CD8-positive, alpha-beta memory T cell (primary cell): Measurements from ENCODE around the gene GOLGA8J. TPM values are rescaled to one million over a fixed set of nuclear protein-coding genes. Genes with fewer than 3 reads are reported as not detected.
"Not testable (repeated sequence)": the region's sequence is repeated elsewhere in the genome, so short reads cannot be mapped to it uniquely, and the experiment has no call there.

ENCODE experiments used
- CTCF ChIA-PET: fragments of 350-600 bp; sonication (Branson Sonifier 250); formaldehyde crosslinking; loops from one replicate; lab custom pipeline; 2021; ENCODE audit warnings: antibody characterized with exemption; lab: Charles Lee
- POLR2A ChIA-PET: fragments of 350-600 bp; sonication (Branson Sonifier 250); formaldehyde crosslinking; loops from one replicate; lab custom pipeline; 2021; ENCODE audit warnings: antibody characterized with exemption; lab: Charles Lee
- DNase-seq, 5 donors: peaks; one replicate each; pipeline versions ENCODE4 v3.0.0 to v3.0.0-alpha.2; 2020 to 2022; ENCODE audit warnings: mixed read lengths in 1 of 5
- H3K27ac ChIP-seq: one replicate; pipeline ENCODE4 v1.7.0; 2013; ENCODE audit warnings: low read depth, mild to moderate bottlenecking, low read length, moderate library complexity
- H3K27me3 ChIP-seq: 2 replicates; pipeline ENCODE4 v1.7.0; 2013; ENCODE audit warnings: low read length, mild to moderate bottlenecking; ENCODE audit not compliant: insufficient read depth, poor library complexity, severe bottlenecking
- H3K36me3 ChIP-seq: 2 replicates; pipeline ENCODE4 v1.7.0; 2013; ENCODE audit warnings: mild to moderate bottlenecking, low read length, moderate library complexity; ENCODE audit not compliant: insufficient read depth
- H3K4me1 ChIP-seq: 2 replicates; pipeline ENCODE4 v1.7.0; 2013; ENCODE audit warnings: mild to moderate bottlenecking, low read length, moderate library complexity; ENCODE audit not compliant: insufficient read depth
- H3K4me3 ChIP-seq: 2 replicates; pipeline ENCODE4 v1.7.0; 2013; ENCODE audit warnings: mild to moderate bottlenecking, low read length
- H3K9me3 ChIP-seq: 2 replicates; pipeline ENCODE4 v1.7.0; 2013; ENCODE audit warnings: mild to moderate bottlenecking, low read length
- H3K27ac Mint-ChIP-seq, 8 donors: one replicate each; pipeline ENCODE4 v1.8.0; 2020 to 2021; ENCODE audit warnings: mixed read lengths in 8 of 8, mild to moderate bottlenecking in 6 of 8, inconsistent platforms in 3 of 8, moderate library complexity in 3 of 8
- H3K27me3 Mint-ChIP-seq, 2 donors: one replicate each; pipeline ENCODE4 v1.8.0; 2020 to 2021; ENCODE audit warnings: mixed read lengths in 2 of 2, mild to moderate bottlenecking in 1 of 2, moderate library complexity in 1 of 2
- H3K36me3 Mint-ChIP-seq, 3 donors: one replicate each; pipeline ENCODE4 v1.8.0; 2020 to 2021; ENCODE audit warnings: mixed read lengths in 3 of 3, inconsistent platforms in 1 of 3, mild to moderate bottlenecking in 1 of 3
- H3K4me1 Mint-ChIP-seq, 3 donors: one replicate each; pipeline ENCODE4 v1.8.0; 2020 to 2021; ENCODE audit warnings: mixed read lengths in 3 of 3, inconsistent platforms in 1 of 3, mild to moderate bottlenecking in 1 of 3
- H3K4me3 Mint-ChIP-seq, 7 donors: one replicate each; pipeline ENCODE4 v1.8.0; 2020 to 2021; ENCODE audit warnings: mixed read lengths in 7 of 7, mild to moderate bottlenecking in 6 of 7, moderate library complexity in 4 of 7, inconsistent platforms in 2 of 7
- H3K9me3 Mint-ChIP-seq, 5 donors: one replicate each; pipeline ENCODE4 v1.8.0; 2020 to 2022; ENCODE audit warnings: mixed read lengths in 5 of 5, mild to moderate bottlenecking in 3 of 5, moderate library complexity in 2 of 5, inconsistent platforms in 1 of 5
- polyA plus RNA-seq: library from polyadenylated mRNA; unstranded; fragments of 300-500 nt; fragmentation: Illumina TruSeq; gene quantifications from one replicate; pipeline ENCODE4 v1.2.3, GENCODE V29; 2021
- total RNA-seq, 2 experiments: library from RNA; stranded (reverse); gene quantifications; one replicate each; pipeline ENCODE4 v1.2.3, GENCODE V29; 2021

GOLGA8J gene
- total and polyA plus RNA-seq, 3 experiments from 2014 or later, result 0.11 TPM; not detected in 2

GRCh38 chr15:30044377-30044776 lies 38.4 kb upstream of the GOLGA8J start:
- no peaks in the 10 kb centered on the region for H3K36me3 ChIP-seq
- H3K27me3 ChIP-seq, result no peaks in the 10 kb centered on the region
- H3K36me3 Mint-ChIP-seq, result no peaks in the 10 kb centered on the region
- no peak overlapping the region for H3K27ac Mint-ChIP-seq
- peaks cover 0 to 3% (median 0%) of the 10 kb centered on the region in 5 donors for H3K9me3 Mint-ChIP-seq
- H3K4me3 ChIP-seq, result no peak overlapping the region
- POLR2A ChIA-PET, result no interaction called here
- no peak for DNase-seq
- H3K4me1 ChIP-seq, result no peaks in the 10 kb centered on the region
- H3K4me3 Mint-ChIP-seq, result no peak overlapping the region
- CTCF ChIA-PET, result no interaction called here
- H3K9me3 ChIP-seq, result no peaks in the 10 kb centered on the region
- peaks cover 11 to 28% of the 10 kb centered on the region in 2 donors for H3K27me3 Mint-ChIP-seq
- no peaks in the 10 kb centered on the region for H3K4me1 Mint-ChIP-seq
- no peak overlapping the region for H3K27ac ChIP-seq

GRCh38 chr15:30044826-30045225 lies 37.9 kb upstream of the GOLGA8J start:
- H3K4me3 ChIP-seq, H3K27me3 ChIP-seq, DNase-seq, H3K27ac ChIP-seq, H3K36me3 Mint-ChIP-seq, H3K9me3 ChIP-seq, POLR2A ChIA-PET, H3K4me1 ChIP-seq, CTCF ChIA-PET, H3K4me3 Mint-ChIP-seq, H3K27ac Mint-ChIP-seq, H3K9me3 Mint-ChIP-seq, H3K4me1 Mint-ChIP-seq, H3K36me3 ChIP-seq: not testable (repeated sequence)
- H3K27me3 Mint-ChIP-seq, result peaks cover 9 to 31% of the 10 kb centered on the region in 2 donors

- H3K36me3 Mint-ChIP-seq, H3K4me3 Mint-ChIP-seq, H3K4me1 Mint-ChIP-seq, CTCF ChIA-PET, DNase-seq, H3K4me1 ChIP-seq, H3K4me3 ChIP-seq, H3K9me3 Mint-ChIP-seq, H3K27ac Mint-ChIP-seq, H3K27me3 ChIP-seq, H3K36me3 ChIP-seq, POLR2A ChIA-PET, H3K9me3 ChIP-seq, H3K27ac ChIP-seq: not testable (repeated sequence)
- peaks cover 13 to 35% of the 10 kb centered on the region in 2 donors for H3K27me3 Mint-ChIP-seq
Measured at GRCh38 chr15:30045248-30046041, 37.3 kb upstream of the GOLGA8J start.

GRCh38 chr15:30046430-30046829 lies 36.3 kb upstream of the GOLGA8J start:
- DNase-seq, result no peak
- peaks cover 0 to 3% (median 0%) of the 10 kb centered on the region in 5 donors for H3K9me3 Mint-ChIP-seq
- Histone ChIP-seq H3K27me3 (no peaks in the 10 kb centered on the region), H3K27ac (no peak overlapping the region), H3K4me3 (no peak overlapping the region), H3K9me3 (no peaks in the 10 kb centered on the region), H3K36me3 (no peaks in the 10 kb centered on the region), H3K4me1 (no peaks in the 10 kb centered on the region)
- H3K27me3 Mint-ChIP-seq, result peaks cover 13 to 41% of the 10 kb centered on the region in 2 donors
- no peaks in the 10 kb centered on the region for H3K4me1 Mint-ChIP-seq
- no peak overlapping the region for H3K4me3 Mint-ChIP-seq
- POLR2A ChIA-PET, result no interaction called here
- CTCF ChIA-PET, result no interaction called here
- no peak overlapping the region for H3K27ac Mint-ChIP-seq
- no peaks in the 10 kb centered on the region for H3K36me3 Mint-ChIP-seq

GRCh38 chr15:30055604-30056003 lies 27.2 kb upstream of the GOLGA8J start:
- H3K36me3 Mint-ChIP-seq, result no peaks in the 10 kb centered on the region
- no peaks in the 10 kb centered on the region for H3K4me1 Mint-ChIP-seq
- POLR2A ChIA-PET, result no interaction called here
- no peak overlapping the region for H3K27ac Mint-ChIP-seq
- H3K9me3 Mint-ChIP-seq, result peaks cover 0 to 1% (median 0%) of the 10 kb centered on the region in 5 donors
- Histone ChIP-seq H3K9me3 (no peaks in the 10 kb centered on the region), H3K4me1 (no peaks in the 10 kb centered on the region), H3K27me3 (no peaks in the 10 kb centered on the region), H3K36me3 (no peaks in the 10 kb centered on the region), H3K4me3 (no peak overlapping the region), H3K27ac (no peak overlapping the region)
- DNase-seq, result no peak
- peaks cover 3 to 38% of the 10 kb centered on the region in 2 donors for H3K27me3 Mint-ChIP-seq
- H3K4me3 Mint-ChIP-seq, result no peak overlapping the region
- CTCF ChIA-PET, result no interaction called here

GRCh38 chr15:30056166-30056565 lies 26.6 kb upstream of the GOLGA8J start:
- H3K27me3 Mint-ChIP-seq, result peaks cover 3 to 35% of the 10 kb centered on the region in 2 donors
- H3K4me1 ChIP-seq, result no peaks in the 10 kb centered on the region
- no peak overlapping the region for H3K4me3 ChIP-seq
- CTCF ChIA-PET, result no interaction called here
- no peak overlapping the region for H3K4me3 Mint-ChIP-seq
- no peak overlapping the region for H3K27ac Mint-ChIP-seq
- H3K27ac ChIP-seq, result no peak overlapping the region
- POLR2A ChIA-PET, result no interaction called here
- DNase-seq, result no peak
- no peaks in the 10 kb centered on the region for H3K36me3 ChIP-seq
- peaks cover 0 to 1% (median 0%) of the 10 kb centered on the region in 5 donors for H3K9me3 Mint-ChIP-seq
- H3K27me3 ChIP-seq, result no peaks in the 10 kb centered on the region
- H3K36me3 Mint-ChIP-seq, result no peaks in the 10 kb centered on the region
- H3K9me3 ChIP-seq, result no peaks in the 10 kb centered on the region
- H3K4me1 Mint-ChIP-seq, result no peaks in the 10 kb centered on the region

- no peaks in the 10 kb centered on the region for H3K36me3 ChIP-seq
- H3K9me3 ChIP-seq, result no peaks in the 10 kb centered on the region
- H3K4me3 ChIP-seq, result no peak overlapping the region
- POLR2A ChIA-PET, result no interaction called here
- CTCF ChIA-PET, result no interaction called here
- Mint-ChIP-seq H3K4me1 (no peaks in the 10 kb centered on the region), H3K9me3 (no peaks in the 10 kb centered on the region), H3K27me3 (peaks cover 5 to 7% of the 10 kb centered on the region in 2 donors), H3K4me3 (no peak overlapping the region), H3K27ac (no peak overlapping the region), H3K36me3 (no peaks in the 10 kb centered on the region)
- DNase-seq, result no peak
- H3K27ac ChIP-seq, result no peak overlapping the region
- no peaks in the 10 kb centered on the region for H3K4me1 ChIP-seq
- H3K27me3 ChIP-seq, result no peaks in the 10 kb centered on the region
Measured at GRCh38 chr15:30059771-30060170, 23.0 kb upstream of the GOLGA8J start.

GRCh38 chr15:30062881-30063280 lies 19.9 kb upstream of the GOLGA8J start:
- Histone ChIP-seq H3K27me3 (no peaks in the 10 kb centered on the region), H3K9me3 (no peaks in the 10 kb centered on the region), H3K27ac (no peak overlapping the region), H3K4me3 (no peak overlapping the region), H3K36me3 (no peaks in the 10 kb centered on the region), H3K4me1 (no peaks in the 10 kb centered on the region)
- peaks cover 3 to 4% of the 10 kb centered on the region in 2 donors for H3K27me3 Mint-ChIP-seq
- H3K4me3 Mint-ChIP-seq, result no peak overlapping the region
- ChIA-PET POLR2A (no interaction called here), CTCF (no interaction called here)
- no peaks in the 10 kb centered on the region for H3K4me1 Mint-ChIP-seq
- H3K27ac Mint-ChIP-seq, result no peak overlapping the region
- H3K36me3 Mint-ChIP-seq, result no peaks in the 10 kb centered on the region
- H3K9me3 Mint-ChIP-seq, result peaks cover 0 to 4% (median 0%) of the 10 kb centered on the region in 5 donors
- no peak for DNase-seq
